HG02840 (cell line): ENCODE measurements around the gene LYRM4.

Experiments used
- ATAC-seq: cut with Tn5 transposase; IDR thresholded peaks from one replicate; pipeline ENCODE4 v1.9.1; 2021; ENCODE audit warnings: mild to moderate bottlenecking, moderate library complexity, moderate number of reproducible peaks; ENCODE audit not compliant: unreplicated experiment, low FRiP score

The LYRM4 gene

GRCh38 chr6:5282191-5282623, 21.5 kb upstream of the LYRM4 start:
- no peak for ATAC-seq

GRCh38 chr6:5280920-5281319, 20.2 kb upstream of the LYRM4 start:
- no peak for ATAC-seq

- no peak for ATAC-seq
Observed at GRCh38 chr6:5279891-5280338, 19.2 kb upstream of the LYRM4 start.

GRCh38 chr6:5278565-5279120, 17.9 kb upstream of the LYRM4 start:
- no peak for ATAC-seq

- ATAC-seq: no peak
Observed at GRCh38 chr6:5278047-5278446, 17.3 kb upstream of the LYRM4 start.

GRCh38 chr6:5277589-5277988, 16.8 kb upstream of the LYRM4 start:
- ATAC-seq: no peak

- no peak for ATAC-seq
Observed at GRCh38 chr6:5276581-5276980, 15.8 kb upstream of the LYRM4 start.

- no peak for ATAC-seq
Observed at GRCh38 chr6:5275497-5275896, 14.7 kb upstream of the LYRM4 start.

- ATAC-seq: no peak
Observed at GRCh38 chr6:5274231-5274630, 13.5 kb upstream of the LYRM4 start.

- no peak for ATAC-seq
Observed at GRCh38 chr6:5271926-5272325, 11.2 kb upstream of the LYRM4 start.

- ATAC-seq: no peak
Observed at GRCh38 chr6:5270093-5270680, 9.4 kb upstream of the LYRM4 start.

- no peak for ATAC-seq
Observed at GRCh38 chr6:5266423-5266822, 5.7 kb upstream of the LYRM4 start.

GRCh38 chr6:5261545-5262109, 877 bp upstream of the LYRM4 start:
- no peak for ATAC-seq

GRCh38 chr6:5260111-5260620, 584 bp downstream of the LYRM4 start:
- ATAC-seq: peak; percentile 59

- no peak for ATAC-seq
Observed at GRCh38 chr6:5259428-5259827, 1.3 kb downstream of the LYRM4 start.

- no peak for ATAC-seq
Observed at GRCh38 chr6:5257400-5257799, 3.4 kb downstream of the LYRM4 start.

GRCh38 chr6:5256952-5257351, 3.8 kb downstream of the LYRM4 start:
- ATAC-seq: no peak

- no peak for ATAC-seq
Observed at GRCh38 chr6:5250911-5251310, 9.8 kb downstream of the LYRM4 start.

GRCh38 chr6:5250451-5250850, 10.3 kb downstream of the LYRM4 start:
- no peak for ATAC-seq

- ATAC-seq: no peak
Observed at GRCh38 chr6:5249451-5250122, 11.2 kb downstream of the LYRM4 start.

GRCh38 chr6:5248302-5249098, 12.2 kb downstream of the LYRM4 start:
- ATAC-seq: no peak
